ENCODE measurements around the gene LAMC3. TPM values are rescaled to one million over a fixed set of nuclear protein-coding genes. Genes with fewer than 3 reads are reported as not detected.

LAMC3 gene
- total and polyA plus RNA-seq, 3 donors from 2014 or later, result 35.9 to 136 (median 86.3) TPM

DNA sequence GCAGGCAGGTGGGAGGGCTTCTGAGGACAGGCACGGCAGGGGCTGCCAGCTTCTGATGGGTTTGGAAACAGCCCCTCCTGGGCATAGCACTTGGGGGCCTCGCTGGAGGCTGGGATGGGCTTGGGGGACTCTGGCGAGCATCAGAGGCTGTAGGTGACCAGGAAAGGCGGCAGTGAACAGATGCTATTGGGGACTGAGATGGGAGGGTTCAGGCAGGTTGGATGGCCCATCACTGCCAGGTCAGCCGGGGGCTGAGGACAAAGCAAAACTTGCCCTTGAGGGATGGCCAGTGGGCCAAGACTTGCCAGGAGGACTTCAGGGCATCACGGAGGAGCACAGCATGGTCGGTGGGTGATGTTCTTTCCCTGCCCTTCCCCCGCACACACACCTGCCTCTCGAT is 94.0 kb downstream of the LAMC3 start:
- TF ChIP-seq CTCF (IDR thresholded peaks at IDR 0.05), result no peak
- no peak for TF ChIP-seq POLR2A (IDR thresholded peaks at IDR 0.05)
- Histone ChIP-seq H3K4me3 (no peak overlapping the region), H3K4me1 (peaks cover 35% of the 10 kb centered on the region), H3K27me3 (no peaks in the 10 kb centered on the region), H3K36me3 (ENCODE audit: low read depth, missing control alignments) (no peaks in the 10 kb centered on the region), H3K27ac (peak overlapping the region in 1 of 2 donors; percentile 14), H3K9me3 (no peaks in the 10 kb centered on the region)
- no peak for DNase-seq
- intact Hi-C loops (cut with DNase I; ENCODE audit: low total_unique reads), result no loop called here
- WGBS, 2 donors, result 62 to 66% methylated on average over 9 of the region's 9 CpGs

GRCh38 chr9:131103535-131103934 is 94.6 kb downstream of the LAMC3 start:
- no peaks in the 10 kb centered on the region for H3K27me3 ChIP-seq

DNA sequence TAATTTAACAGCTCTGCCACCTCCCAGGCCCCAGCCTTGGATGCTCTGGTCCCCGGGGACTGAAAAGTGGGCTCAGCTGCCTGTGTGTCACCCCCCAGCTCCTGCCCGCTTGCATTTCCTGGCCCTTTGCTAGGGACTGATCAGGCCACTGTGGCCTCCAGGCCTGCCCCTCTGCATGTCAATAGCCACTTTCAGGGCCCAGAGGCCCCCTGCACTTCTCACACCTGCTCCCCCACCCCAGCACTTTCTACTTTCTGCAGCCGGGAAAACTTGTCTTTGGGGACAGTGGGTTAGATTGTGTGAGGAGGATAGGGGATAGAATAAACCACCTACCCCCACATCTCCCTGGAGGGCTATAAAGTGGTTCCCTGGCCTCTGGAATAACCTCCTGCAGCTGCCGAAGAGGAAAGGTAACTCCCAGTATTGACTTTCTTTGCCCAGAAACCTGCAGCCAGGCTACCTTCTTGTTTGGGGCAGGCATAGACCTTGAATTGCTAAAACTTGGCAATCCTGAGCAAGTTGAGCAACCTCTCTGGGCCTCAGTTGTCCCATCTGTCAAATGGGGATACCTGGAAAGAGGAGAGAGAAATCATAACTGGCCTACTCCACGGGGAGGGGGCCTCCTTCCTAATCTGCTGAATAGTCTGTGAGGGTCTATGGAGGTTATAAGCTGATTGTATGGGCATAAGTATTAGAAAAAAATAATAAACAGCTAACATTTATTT is 95.2 kb downstream of the LAMC3 start:
- DNase-seq, result no peak
- WGBS, 2 donors, result 81 to 88% methylated on average over 4 to 5 of the region's 5 CpGs
- Histone ChIP-seq H3K4me1 (peaks cover 23% of the 10 kb centered on the region), H3K27me3 (no peaks in the 10 kb centered on the region), H3K9me3 (no peaks in the 10 kb centered on the region), H3K36me3 (ENCODE audit: low read depth, missing control alignments) (no peaks in the 10 kb centered on the region), H3K4me3 (no peak overlapping the region), H3K27ac (no peak overlapping the region)
- intact Hi-C loops (cut with DNase I; ENCODE audit: low total_unique reads), result no loop called here
- no peak for TF ChIP-seq POLR2A (IDR thresholded peaks at IDR 0.05)
- no peak for TF ChIP-seq CTCF (IDR thresholded peaks at IDR 0.05)

More at GRCh38 chr9:131103535-131103934, 94.6 kb downstream of the LAMC3 start:
- TF ChIP-seq CTCF (IDR thresholded peaks at IDR 0.05) (no peak), POLR2A (IDR thresholded peaks at IDR 0.05) (no peak)
- WGBS, 2 donors, result 92 to 94% methylated on average over 3 of the region's 3 CpGs
- Histone ChIP-seq H3K36me3 (ENCODE audit: low read depth, missing control alignments) (no peaks in the 10 kb centered on the region), H3K27ac (no peak overlapping the region), H3K4me1 (peaks cover 30% of the 10 kb centered on the region), H3K9me3 (no peaks in the 10 kb centered on the region), H3K4me3 (no peak overlapping the region)
- intact Hi-C loops (cut with DNase I; ENCODE audit: low total_unique reads), result no loop called here
- DNase-seq, result no peak

- no peaks in the 10 kb centered on the region for H3K9me3 ChIP-seq
- H3K4me3 ChIP-seq, result no peak overlapping the region
- DNase-seq, result no peak
- H3K27me3 ChIP-seq, result no peaks in the 10 kb centered on the region
- TF ChIP-seq POLR2A (IDR thresholded peaks at IDR 0.05) (no peak), CTCF (IDR thresholded peaks at IDR 0.05) (no peak)
- H3K4me1 ChIP-seq, result peaks cover 12% of the 10 kb centered on the region
- intact Hi-C loops (cut with DNase I; ENCODE audit: low total_unique reads), result no loop called here
- 93 to 96% methylated on average over 8 of the region's 8 CpGs for WGBS, 2 donors
- no peaks in the 10 kb centered on the region for H3K36me3 ChIP-seq (ENCODE audit: low read depth, missing control alignments)
- H3K27ac ChIP-seq, result no peak overlapping the region
Observed at GRCh38 chr9:131105952-131106351, 97.0 kb downstream of the LAMC3 start.

DNA sequence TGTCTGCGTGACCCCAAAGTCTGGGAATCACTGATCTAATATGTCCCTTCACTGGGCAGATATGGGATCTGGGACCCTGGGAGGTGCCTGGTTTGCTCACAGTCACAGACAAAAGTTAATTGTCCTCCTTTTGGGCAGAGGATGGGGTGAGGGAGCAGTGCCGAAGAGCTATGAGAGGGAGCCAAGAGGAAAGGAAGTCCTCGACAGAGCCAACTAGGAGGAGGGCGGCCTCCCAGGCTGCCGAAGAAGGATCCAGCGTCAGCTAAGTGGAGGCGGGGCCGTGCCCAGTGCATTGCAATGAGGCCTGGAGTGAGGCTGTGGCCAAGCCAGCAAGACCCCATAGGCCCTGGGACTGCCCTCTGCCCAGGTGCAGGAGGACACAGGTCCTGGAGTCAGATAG is 98.8 kb downstream of the LAMC3 start:
- no peak overlapping the region for H3K27ac ChIP-seq
- WGBS, 2 donors, result 62 to 66% methylated on average over 8 of the region's 8 CpGs
- H3K36me3 ChIP-seq (ENCODE audit: low read depth, missing control alignments), result no peaks in the 10 kb centered on the region
- DNase-seq, result no peak
- no peak overlapping the region for H3K4me3 ChIP-seq
- TF ChIP-seq POLR2A (IDR thresholded peaks at IDR 0.05) (no peak), CTCF (IDR thresholded peaks at IDR 0.05) (no peak)
- H3K9me3 ChIP-seq, result no peaks in the 10 kb centered on the region
- H3K4me1 ChIP-seq, result peaks cover 5% of the 10 kb centered on the region
- intact Hi-C loops (cut with DNase I; ENCODE audit: low total_unique reads), result no loop called here
- H3K27me3 ChIP-seq, result no peaks in the 10 kb centered on the region

Data from testis (tissue), 3 donors.